Gastroesophageal sphincter (tissue), 4 donors: ENCODE data around the gene KIF12. TPM values are rescaled to one million over a fixed set of nuclear protein-coding genes. Genes with fewer than 3 reads are reported as not detected.

Source experiments
- ATAC-seq: fragments of 150-250 bp; one replicate; pipeline ENCODE4 v1.9.1; 2016; ENCODE audit warnings: mild to moderate bottlenecking, moderate library complexity
- H3K27ac ChIP-seq, 4 donors: fragments of 200-600 bp; sonication (generic) in 3 of 4; 1 replicate in 3 of 4; 2 replicates in 1 of 4; pipeline ENCODE4 v1.5.1; 2016 to 2019
- H3K27me3 ChIP-seq: fragments of 200-600 bp; sonication (generic); one replicate; pipeline ENCODE4 v1.5.1; 2019
- H3K36me3 ChIP-seq, 2 donors: fragments of 200-600 bp; sonication (generic); one replicate each; pipeline ENCODE4 v1.5.1; 2019; ENCODE audit warnings: control low read depth in 1 of 2
- H3K4me1 ChIP-seq, 3 donors: fragments of 200-600 bp; sonication (generic); 1 replicate in 2 of 3; 2 replicates in 1 of 3; pipeline ENCODE4 v1.5.1; 2016 to 2019; ENCODE audit warnings: control low read depth in 2 of 3
- H3K4me3 ChIP-seq, 2 donors: fragments of 200-600 bp; sonication (generic); one replicate each; pipeline ENCODE4 v1.5.1; 2019; ENCODE audit warnings: mild to moderate bottlenecking in 1 of 2, moderate library complexity in 1 of 2
- H3K9me3 ChIP-seq, 3 donors: fragments of 200-600 bp; sonication (generic); one replicate each; pipeline ENCODE4 v1.5.1; 2017 to 2019; ENCODE audit warnings: control low read depth in 2 of 3
- CTCF ChIP-seq, 4 experiments: fragments of 200-600 bp in 2 of 4; fragments of 450-650 bp in 2 of 4; sonication (generic) in 1 of 4; IDR thresholded peaks; one replicate each; pipeline ENCODE4 v1.5.1; 2017 to 2019; ENCODE audit warnings: antibody characterized with exemption in 4 of 4, mild to moderate bottlenecking in 2 of 4, moderate library complexity in 2 of 4
- EP300 ChIP-seq: sonication (generic); formaldehyde crosslinking; IDR thresholded peaks from one replicate; pipeline ENCODE4 v1.6.1; 2017; ENCODE audit warnings: antibody characterized with exemption, mild to moderate bottlenecking
- POLR2A ChIP-seq, 2 donors: fragments of 450-650 bp; IDR thresholded peaks; one replicate each; pipeline ENCODE4 v1.6.1; 2017; ENCODE audit warnings: antibody characterized with exemption in 2 of 2, mild to moderate bottlenecking in 2 of 2, moderate library complexity in 1 of 2
- POLR2AphosphoS5 ChIP-seq: sonication (generic); formaldehyde crosslinking; IDR thresholded peaks from one replicate; pipeline ENCODE4 v1.6.1; 2017; ENCODE audit warnings: antibody characterized with exemption
- WGBS, 2 donors: methylation state at CpG; one replicate each; pipeline ENCODE4 v1.1.5; 2018; ENCODE audit warnings: low coverage in 1 of 2; 5-methylcytosine and 5-hydroxymethylcytosine counted together
- total RNA-seq, 4 donors: library from RNA; depleted of rRNA; stranded (reverse); fragments of >200 nt; gene quantifications; one replicate each; pipeline ENCODE4 v1.1.0, GENCODE V29; 2016

KIF12 gene
- total RNA-seq, 4 donors from 2014 or later = not detected

- peaks cover 16% of the 10 kb centered on the region for H3K27me3 ChIP-seq
- no peak overlapping the region for H3K27ac ChIP-seq
- no peaks in the 10 kb centered on the region for H3K9me3 ChIP-seq
- WGBS, 2 donors = 82 to 89% methylated on average over 3 to 5 of the region's 9 CpGs
- no peak for TF ChIP-seq CTCF (IDR thresholded peaks at IDR 0.05)
- TF ChIP-seq POLR2A (IDR thresholded peaks at IDR 0.05) = no peak
- TF ChIP-seq EP300 = no peak
- TF ChIP-seq POLR2AphosphoS5 = no peak
- no peak for ATAC-seq
- no peak overlapping the region for H3K4me3 ChIP-seq
- H3K4me1 ChIP-seq = peaks cover 0 to 9% (median 0%) of the 10 kb centered on the region in 3 donors
- no peaks in the 10 kb centered on the region for H3K36me3 ChIP-seq
Measured at GRCh38 chr9:114069476-114070187, 29.5 kb downstream of the KIF12 start.

- Histone ChIP-seq H3K4me1 (no peaks in the 10 kb centered on the region), H3K27me3 (peaks cover 28% of the 10 kb centered on the region), H3K9me3 (peaks cover 0 to 12% (median 0%) of the 10 kb centered on the region in 3 donors), H3K36me3 (no peaks in the 10 kb centered on the region), H3K4me3 (no peak overlapping the region), H3K27ac (no peak overlapping the region)
- 66 to 83% methylated on average over 6 to 8 of the region's 8 CpGs for WGBS, 2 donors
- ATAC-seq = no peak
- TF ChIP-seq CTCF (IDR thresholded peaks at IDR 0.05) (no peak), POLR2AphosphoS5 (no peak)
Measured at GRCh38 chr9:114065304-114065703, 33.8 kb downstream of the KIF12 start.

GRCh38 chr9:114061830-114062474 lies 37.1 kb downstream of the KIF12 start:
- Histone ChIP-seq H3K36me3 (peaks cover 0 to 5% of the 10 kb centered on the region in 2 donors), H3K4me3 (no peak overlapping the region), H3K27ac (no peak overlapping the region), H3K4me1 (no peaks in the 10 kb centered on the region), H3K27me3 (peaks cover 20% of the 10 kb centered on the region), H3K9me3 (peaks cover 0 to 12% (median 0%) of the 10 kb centered on the region in 3 donors)
- no peak for TF ChIP-seq POLR2A (IDR thresholded peaks at IDR 0.05)
- no peak for TF ChIP-seq POLR2AphosphoS5
- TF ChIP-seq CTCF (IDR thresholded peaks at IDR 0.05) = no peak
- no peak for TF ChIP-seq EP300
- 50 to 57% methylated on average over 1 of the region's 4 CpGs for WGBS, 2 donors
- ATAC-seq = no peak

- TF ChIP-seq CTCF (IDR thresholded peaks at IDR 0.05) (no peak), POLR2A (IDR thresholded peaks at IDR 0.05) (no peak), EP300 (no peak), POLR2AphosphoS5 (no peak)
- Histone ChIP-seq H3K27ac (no peak overlapping the region), H3K27me3 (peaks cover 20% of the 10 kb centered on the region), H3K4me1 (no peaks in the 10 kb centered on the region), H3K4me3 (no peak overlapping the region), H3K36me3 (peaks cover 0 to 10% of the 10 kb centered on the region in 2 donors), H3K9me3 (peaks cover 0 to 12% (median 0%) of the 10 kb centered on the region in 3 donors)
- ATAC-seq = no peak
- WGBS, 2 donors = 67% methylated on average over 1 of the region's 12 CpGs; no CpG with 5 or more reads in 1 of the 2 donors
Measured at GRCh38 chr9:114061292-114061691, 37.8 kb downstream of the KIF12 start.

GRCh38 chr9:114060711-114061110 lies 38.4 kb downstream of the KIF12 start:
- Histone ChIP-seq H3K4me1 (no peaks in the 10 kb centered on the region), H3K27me3 (peaks cover 16% of the 10 kb centered on the region), H3K36me3 (peaks cover 0 to 10% of the 10 kb centered on the region in 2 donors), H3K27ac (no peak overlapping the region), H3K9me3 (peaks cover 0 to 12% (median 0%) of the 10 kb centered on the region in 3 donors), H3K4me3 (no peak overlapping the region)
- WGBS, 2 donors = 73% methylated on average over 3 of the region's 9 CpGs; no CpG with 5 or more reads in 1 of the 2 donors
- no peak for TF ChIP-seq POLR2AphosphoS5
- no peak for TF ChIP-seq EP300
- no peak for TF ChIP-seq CTCF (IDR thresholded peaks at IDR 0.05)
- TF ChIP-seq POLR2A (IDR thresholded peaks at IDR 0.05) = no peak
- ATAC-seq = no peak
